ENCODE measurements around the gene MAGEH1.
A peak's percentile ranks its signal among the peaks of the same experiment; 100 is the strongest.

MAGEH1 gene

DNA sequence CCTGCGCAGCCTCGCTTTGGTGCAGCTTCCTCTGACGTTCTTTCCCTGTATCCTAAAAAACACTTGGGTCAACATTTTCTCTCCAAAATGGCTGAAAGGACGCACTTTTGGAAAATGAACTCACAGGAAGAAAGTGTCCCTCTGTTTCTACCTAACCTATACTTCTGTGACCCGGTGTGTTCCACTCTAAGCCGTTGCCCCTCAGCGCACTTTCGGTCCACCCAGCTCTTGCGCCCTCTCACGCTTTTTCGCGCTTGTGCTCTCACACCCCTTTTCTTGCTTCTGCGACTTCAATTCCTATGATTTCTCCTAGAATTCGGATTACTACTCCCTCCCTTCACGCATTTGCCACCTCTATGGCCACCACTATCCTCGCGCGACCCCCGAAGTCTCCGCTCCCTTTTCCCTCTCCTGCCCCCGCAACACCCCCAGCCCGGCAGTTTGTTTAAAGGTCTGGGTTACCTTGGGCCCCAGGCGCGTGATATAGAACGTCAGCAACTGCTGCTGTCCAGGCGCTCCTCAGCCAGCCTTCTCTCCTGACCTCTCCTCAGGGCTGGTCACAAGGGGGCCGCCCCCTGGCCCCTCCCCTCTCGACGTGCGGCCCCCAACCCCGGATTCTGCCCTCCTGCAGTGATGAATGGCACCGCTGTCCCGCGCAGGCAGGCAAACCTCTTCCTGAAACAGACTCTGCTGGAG lies 37.5 kb downstream of the MAGEH1 start, which contains the start of gene USP51:
TSS of gene USP51 (minus strand) at position 535 of the 696 bp plus-strand sequence. CDS start 909 bp downstream, outside the sequence.
- H3K27ac ChIP-seq: peak within 1 kb of the TSS; percentile 92 to 96
- intact Hi-C loops (cut with DNase I; ENCODE audit: low total_unique reads): no loop called here
- DNase-seq: peak; percentile 45 to 67
- H3K9me3 ChIP-seq: no peaks in the 10 kb centered on the region
- peaks cover 0 to 7% (median 2%) of the 10 kb centered on the region in 4 donors for H3K4me1 ChIP-seq
- no peak for TF ChIP-seq CTCF (IDR thresholded peaks at IDR 0.05)
- H3K27me3 ChIP-seq: no peaks in the 10 kb centered on the region
- peak within 1 kb of the TSS; percentile 76 to 84 for H3K4me3 ChIP-seq
- H3K36me3 ChIP-seq: no peaks in the 10 kb centered on the region

DNA sequence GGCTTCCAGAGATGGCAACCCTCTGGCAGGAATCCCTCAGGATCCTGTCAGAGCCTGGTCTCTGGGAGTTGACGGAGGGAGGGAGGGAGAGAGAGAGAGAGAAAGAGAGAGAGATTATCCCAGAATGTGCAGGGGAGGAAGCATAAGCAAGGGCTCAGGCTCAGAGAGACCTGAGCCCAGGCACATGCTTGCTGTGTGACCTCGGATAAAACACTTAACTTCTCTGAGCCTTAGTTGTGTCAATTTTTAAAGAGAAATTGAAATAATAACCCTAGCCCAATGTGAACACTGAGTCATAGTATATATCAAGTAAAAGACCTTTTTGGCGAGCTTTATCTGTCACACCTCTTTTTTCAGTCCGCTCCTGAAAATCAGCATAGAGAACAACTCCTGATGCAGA lies 38.2 kb downstream of the MAGEH1 start:
- no peaks in the 10 kb centered on the region for H3K27me3 ChIP-seq
- peak overlapping the region; percentile 92 to 96 for H3K27ac ChIP-seq
- no peaks in the 10 kb centered on the region for H3K36me3 ChIP-seq
- no peak for TF ChIP-seq CTCF (IDR thresholded peaks at IDR 0.05)
- H3K4me3 ChIP-seq: peak overlapping the region; percentile 76 to 84
- peaks cover 0 to 7% (median 2%) of the 10 kb centered on the region in 4 donors for H3K4me1 ChIP-seq
- no peak for DNase-seq
- intact Hi-C loops (cut with DNase I; ENCODE audit: low total_unique reads): no loop called here
- H3K9me3 ChIP-seq: no peaks in the 10 kb centered on the region

DNA sequence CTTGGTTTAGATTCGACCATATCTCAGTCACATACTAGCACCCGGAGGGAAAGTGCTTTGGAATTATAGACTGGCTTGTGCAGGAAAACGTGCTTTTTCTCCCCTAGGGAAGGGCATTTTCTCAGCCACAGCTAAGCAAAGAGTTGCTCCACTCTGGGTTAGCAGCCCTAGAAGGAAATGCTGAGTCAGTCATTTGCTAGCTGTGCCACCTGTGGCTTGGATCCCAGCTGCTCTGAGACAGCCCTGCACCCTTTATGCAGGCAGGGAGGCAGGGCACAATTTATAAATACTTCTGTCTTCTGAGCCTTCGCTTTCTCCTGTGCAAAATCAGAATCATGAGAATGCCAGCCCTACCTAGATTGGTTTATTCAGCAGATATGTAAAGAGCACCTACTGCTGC lies 39.0 kb downstream of the MAGEH1 start:
- DNase-seq: no peak
- no peak overlapping the region for H3K27ac ChIP-seq

More for the DNA sequence above, 39.0 kb downstream of the MAGEH1 start:
- Histone ChIP-seq H3K27me3 (no peaks in the 10 kb centered on the region), H3K9me3 (no peaks in the 10 kb centered on the region), H3K4me1 (peaks cover 0 to 7% (median 2%) of the 10 kb centered on the region in 4 donors), H3K36me3 (no peaks in the 10 kb centered on the region), H3K4me3 (no peak overlapping the region)
- intact Hi-C loops (cut with DNase I; ENCODE audit: low total_unique reads): no loop called here
- no peak for TF ChIP-seq CTCF (IDR thresholded peaks at IDR 0.05)
